K562 (cell line): ENCODE results near the gene SLC35E1. TPM values are rescaled to one million over a fixed set of nuclear protein-coding genes. Genes with fewer than 3 reads are reported as not detected.

Experiments used
- ATAC-seq: fragments of 200-7000 bp; cut with Tn5 transposase; 3 replicates; pipeline ENCODE4 v1.9.1; 2020; ENCODE audit warnings: moderate library complexity
- BruUV-seq: library from RNA; stranded (reverse); fragments of 400-500 nt; replicated peaks from 2 replicates; lab custom pipeline; 2021; lab: Mats Ljungman, UMichigan
- CTCF ChIA-PET: fragments of 300-600 bp; formaldehyde crosslinking; extraction: SDS; loops from one replicate; lab custom pipeline; 2021; ENCODE audit warnings: low intra/inter-chr PET ratio; lab: Yijun Ruan, JAX
- POLR2A ChIA-PET: fragments of 300-600, 350-650 bp; sonication (Branson Sonifier 250); formaldehyde crosslinking; extraction: SDS; loops from one replicate; lab custom pipeline; 2021; ENCODE audit warnings: antibody characterized with exemption, inconsistent platforms; lab: Yijun Ruan, JAX
- DNase-seq, 4 experiments: peaks; one replicate each; pipeline versions ENCODE4 v3.0.0 to v3.0.0-alpha.2; 2011 to 2018; ENCODE audit warnings: low spot score in 3 of 4, mixed read lengths in 3 of 4; ENCODE audit errors: extremely low read depth in 1 of 4
- FAIRE-seq: peaks from 2 replicates; lab custom pipeline; 2011; peaks lifted over from hg19 to GRCh38; lab: Jason Lieb, UNC
- H2AFZ ChIP-seq: 2 replicates; pipeline ENCODE4 v1.6.0; 2011; ENCODE audit warnings: low read depth, low read length, control low read depth, inconsistent platforms
- H3K27ac ChIP-seq: fragments of 200-600 bp; 3 replicates; pipeline ENCODE4 v1.8.0; 2011; ENCODE audit warnings: low read depth, mild to moderate bottlenecking, control low read depth, inconsistent platforms, low read length, moderate library complexity, mixed read lengths; ENCODE audit errors: extremely low read depth
- H3K27me3 ChIP-seq, 2 experiments: fragments of 300-600 bp in 1 of 2; 2 replicates in 1 of 2; 3 replicates in 1 of 2; pipeline versions ENCODE4 v1.6.0 to v1.8.0; 2011; ENCODE audit warnings: inconsistent platforms in 2 of 2, low read length in 2 of 2, mild to moderate bottlenecking in 1 of 2, mixed read lengths in 1 of 2, moderate library complexity in 1 of 2; ENCODE audit not compliant: control insufficient read depth in 2 of 2, insufficient read depth in 2 of 2
- H3K36me3 ChIP-seq: fragments of 300-600 bp; 3 replicates; pipeline ENCODE4 v1.8.0; 2011; ENCODE audit warnings: mild to moderate bottlenecking, low read length, inconsistent platforms; ENCODE audit not compliant: control insufficient read depth, insufficient read depth
- H3K4me1 ChIP-seq, 2 experiments: fragments of 200-600 bp in 1 of 2; replicated peaks in 1 of 2; 2 replicates in 1 of 2; 3 replicates in 1 of 2; pipeline versions ENCODE4 v1.5.1 to v1.8.0; 2011; ENCODE audit warnings: inconsistent platforms in 2 of 2, low read length in 2 of 2, mild to moderate bottlenecking in 1 of 2, mixed read lengths in 1 of 2, moderate library complexity in 1 of 2; ENCODE audit not compliant: control insufficient read depth in 2 of 2, insufficient read depth in 2 of 2
- H3K4me2 ChIP-seq: 2 replicates; pipeline ENCODE4 v1.6.1; 2011; ENCODE audit warnings: low read length, control low read depth, inconsistent platforms, mixed read lengths; ENCODE audit not compliant: insufficient read depth
- H3K4me3 ChIP-seq: fragments of 200-600 bp; sonication (generic), shearing (Covaris generic); 2 replicates; pipeline ENCODE4 v1.5.1; 2016; ENCODE audit warnings: control low read depth, inconsistent platforms
- H3K79me2 ChIP-seq: fragments of 200-600 bp; 3 replicates; pipeline ENCODE4 v1.8.0; 2011; ENCODE audit warnings: low read length, inconsistent platforms; ENCODE audit not compliant: control insufficient read depth, insufficient read depth
- H3K9ac ChIP-seq, 2 experiments: 2 replicates each; pipeline versions ENCODE4 v1.6.0 to v1.6.1; 2011; ENCODE audit warnings: low read depth in 2 of 2, low read length in 2 of 2, control low read depth in 1 of 2, inconsistent platforms in 1 of 2, mild to moderate bottlenecking in 1 of 2, mixed read lengths in 1 of 2; ENCODE audit not compliant: insufficient read depth in 1 of 2
- H3K9me1 ChIP-seq: one replicate; pipeline ENCODE4 v1.6.0; 2011; ENCODE audit warnings: inconsistent platforms, mild to moderate bottlenecking, low read length, moderate library complexity; ENCODE audit not compliant: control insufficient read depth, insufficient read depth
- H3K9me3 ChIP-seq: replicated peaks from 2 replicates; pipeline ENCODE4 v1.5.1; 2011; ENCODE audit warnings: low read depth, low read length, inconsistent platforms; ENCODE audit not compliant: control insufficient read depth, insufficient read depth
- H4K20me1 ChIP-seq: replicated peaks from 2 replicates; pipeline ENCODE4 v1.6.1; 2011; ENCODE audit warnings: low read length, inconsistent platforms, mixed read lengths; ENCODE audit not compliant: control insufficient read depth, insufficient read depth
- CREBBP ChIP-seq: IDR thresholded peaks from one replicate; pipeline ENCODE4 v1.6.1; 2012; ENCODE audit warnings: low read depth, mild to moderate bottlenecking, control low read depth, inconsistent platforms, low read length
- DPF2 ChIP-seq: fragments of 450-650 bp; IDR thresholded peaks from 2 replicates; pipeline ENCODE4 v1.6.1; 2016
- ETV1 ChIP-seq: fragments of 450-650 bp; conservative IDR thresholded peaks from 2 replicates; pipeline ENCODE4 v1.6.1; 2016; ENCODE audit warnings: missing genetic modification characterization, control low read depth, low read depth, missing compliant biosample characterization
- HBP1 ChIP-seq: fragments of 450-650 bp; formaldehyde crosslinking; IDR thresholded peaks from 2 replicates; pipeline ENCODE4 v1.4.0; 2022; ENCODE audit warnings: missing genetic modification characterization
- HDAC3 ChIP-seq: fragments of 450-650 bp; IDR thresholded peaks from 2 replicates; pipeline ENCODE4 v1.6.1; 2018; ENCODE audit warnings: borderline replicate concordance, mild to moderate bottlenecking, moderate library complexity; ENCODE audit not compliant: partially characterized antibody
- HDGF ChIP-seq: fragments of 450-650 bp; IDR thresholded peaks from 2 replicates; pipeline ENCODE4 v1.6.1; 2016
- HMG20B ChIP-seq: fragments of 250-450 bp; sonication (Bioruptor Pico); IDR thresholded peaks from 2 replicates; pipeline ENCODE4 v1.5.0; 2021; ENCODE audit warnings: mild to moderate bottlenecking
- HMGXB4 ChIP-seq: sonication (generic); formaldehyde crosslinking; IDR thresholded peaks from 2 replicates; pipeline ENCODE4 v1.8.1; 2023; ENCODE audit warnings: mild to moderate bottlenecking, missing genetic modification reagents
- HOXB6 ChIP-seq: fragments of 250-450 bp; sonication (Bioruptor Pico); IDR thresholded peaks from 2 replicates; pipeline ENCODE4 v1.5.1; 2022; ENCODE audit warnings: mild to moderate bottlenecking, borderline replicate concordance
- MYBL2 ChIP-seq, 2 experiments: fragments of 450-650 bp in 1 of 2; sonication (generic) in 1 of 2; formaldehyde crosslinking in 1 of 2; IDR thresholded peaks; 2 replicates each; pipeline versions ENCODE4 v1.6.1 to v1.8.1; 2017 to 2022; ENCODE audit warnings: borderline replicate concordance in 1 of 2, inconsistent platforms in 1 of 2, low read depth in 1 of 2, mild to moderate bottlenecking in 1 of 2, missing genetic modification reagents in 1 of 2, moderate library complexity in 1 of 2
- NFXL1 ChIP-seq: fragments of 450-650 bp; formaldehyde crosslinking; IDR thresholded peaks from 2 replicates; pipeline ENCODE4 v1.4.0; 2021; ENCODE audit warnings: mild to moderate bottlenecking
- PCBP1 ChIP-seq: fragments of 200-400 bp; formaldehyde crosslinking; IDR thresholded peaks from 2 replicates; pipeline ENCODE4 v1.6.1; 2018; ENCODE audit warnings: mild to moderate bottlenecking, low read depth, low read length; ENCODE audit not compliant: poor library complexity, severe bottlenecking
- ZNF77 ChIP-seq: fragments of 250-450 bp; sonication (Bioruptor Pico); IDR thresholded peaks from 2 replicates; pipeline ENCODE4 v1.5.0; 2020
- WGBS: fragments of 100-300 bp; shearing (Covaris generic); methylation state at CpG from one replicate; pipeline ENCODE4 v1.1.6; 2016; ENCODE audit warnings: low coverage, mixed read lengths; ENCODE audit not compliant: insufficient coverage; ENCODE audit errors: missing lambda C conversion rate; 5-methylcytosine and 5-hydroxymethylcytosine counted together
- in situ Hi-C: fragments of 300-500 bp; cut with MboI; formaldehyde crosslinking; loops from 4 replicates; pipeline ENCODE4 v1.15.0; 2018; ENCODE audit warnings: inconsistent platforms, mixed read lengths
- intact Hi-C: fragments of 100-400 bp; cut with micrococcal nuclease; formaldehyde crosslinking; loops from 2 replicates; pipeline ENCODE4 v1.14.2; 2022
- polyA plus RNA-seq, 8 experiments: library from polyadenylated mRNA; depleted of rRNA in 4 of 8; stranded (reverse) in 5 of 8; unstranded in 3 of 8; fragments of >200 nt; fragmentation: Nextera tagmentation in 2 of 8; fragmentation: Illumina TruSeq in 1 of 8; extraction: Ambion mirVana in 2 of 8; extraction: Trizol in 1 of 8; gene quantifications; 2 replicates each; pipeline versions ENCODE4 v1.2.1 to v1.2.3, GENCODE V29; 2011 to 2014; ENCODE audit warnings: inconsistent platforms in 1 of 8, missing spikeins in 1 of 8
- total RNA-seq, 7 experiments: library from RNA; depleted of rRNA in 6 of 7; stranded (reverse); fragments of >200 nt in 6 of 7; fragmentation: Illumina TruSeq in 2 of 7; extraction: Trizol in 2 of 7; gene quantifications; 2 replicates each; pipeline versions ENCODE4 v1.2.1 to v1.2.3, GENCODE V29; 2011 to 2021; ENCODE audit warnings: low replicate concordance in 1 of 7

The SLC35E1 gene
- total and polyA plus RNA-seq, 9 of the 15 experiments (the other 6 are each of a cell fraction or from before 2014, with no cell fraction given): 15.0 to 40.1 (median 25.7) TPM

GRCh38 chr19:16579381-16579780 lies 7.2 kb upstream of the SLC35E1 start:
- no peak for ATAC-seq
- peaks cover 34 to 54% of the 10 kb centered on the region in 2 experiments; a peak in 4 of 5 replicates for H3K4me1 ChIP-seq
- POLR2A ChIA-PET: interaction anchor here (0.7 kb wide), 2 partner anchors 118 to 160 kb away, joined by 3 to 4 read pairs; no protein-coding TSS in a partner anchor
- no peaks in the 10 kb centered on the region for H3K9me3 ChIP-seq
- no peak for FAIRE-seq
- TF ChIP-seq HDGF (no peak), MYBL2 (IDR thresholded peaks at IDR 0.05; ENCODE audit: low read depth) (no peak), MYBL2 (CRISPR knock-in tag; IDR thresholded peaks at IDR 0.05; ENCODE audit: borderline replicate concordance) (no peak), HBP1 (no peak), HDAC3 (no peak), NFXL1 (CRISPR knock-in tag) (no peak), HMG20B (CRISPR knock-in tag) (no peak), ZNF77 (CRISPR knock-in tag) (no peak), DPF2 (no peak), CREBBP (no peak), ETV1 (no peak), HOXB6 (CRISPR knock-in tag) (no peak), PCBP1 (no peak), HMGXB4 (CRISPR knock-in tag) (no peak)
- TF ChIP-seq, all 486 proteins: peak for 0
- H3K4me2 ChIP-seq: no peak overlapping the region
- H3K9ac ChIP-seq: no peak overlapping the region
- peaks cover 8% of the 10 kb centered on the region for H3K9me1 ChIP-seq
- no peak overlapping the region; the same call in 2 of the 3 replicates for H3K27ac ChIP-seq
- H3K27me3 ChIP-seq: no peaks in the 10 kb centered on the region; a peak in 1 of 5 replicates
- peaks cover 88% of the 10 kb centered on the region for H3K79me2 ChIP-seq
- no peak overlapping the region for H3K4me3 ChIP-seq
- H3K36me3 ChIP-seq: peaks cover 70% of the 10 kb centered on the region; the same call in 2 of the 3 replicates
- WGBS: 83% methylated on average over 4 of the region's 4 CpGs
- CTCF ChIA-PET: no interaction called here
- H2AFZ ChIP-seq: no peak overlapping the region
- BruUV-seq: no TSS peak
- DNase-seq: no peak
- in situ Hi-C loops: no loop called here
- intact Hi-C loops: no loop called here
- peaks cover 9% of the 10 kb centered on the region; the same call in 1 of the 2 replicates for H4K20me1 ChIP-seq
